22Rv1 (cell line): ENCODE data around the gene DNAJA2.

ENCODE experiments used
- ZFX ChIP-seq: fragments of 450-650 bp; IDR thresholded peaks from 2 replicates; pipeline ENCODE4 v1.6.1; 2017; ENCODE audit warnings: antibody characterized with exemption, borderline replicate concordance
- TF ChIP-seq, protein P1 (sequence below): fragments of 450-650 bp; IDR thresholded peaks from 2 replicates; pipeline ENCODE4 v1.5.1; 2017; ENCODE audit warnings: mild to moderate bottlenecking

DNA sequence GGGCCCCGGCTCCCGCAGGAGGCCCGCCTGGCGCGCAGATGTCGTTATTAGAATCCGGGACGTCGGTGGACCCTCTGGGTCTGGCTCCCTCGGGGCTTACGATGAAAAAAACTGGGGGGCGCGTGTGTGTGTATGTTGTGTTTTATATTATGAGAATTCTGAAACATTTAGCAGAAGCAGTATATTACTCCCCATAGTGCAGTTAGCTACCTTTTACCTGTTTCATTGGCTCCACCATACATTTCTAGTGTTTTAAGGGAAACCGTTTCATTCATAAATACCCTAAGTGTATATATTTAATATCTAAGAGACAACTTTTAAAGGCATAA lies 486 bp upstream of the DNAJA2 start:
- TF ChIP-seq, protein P1, sequence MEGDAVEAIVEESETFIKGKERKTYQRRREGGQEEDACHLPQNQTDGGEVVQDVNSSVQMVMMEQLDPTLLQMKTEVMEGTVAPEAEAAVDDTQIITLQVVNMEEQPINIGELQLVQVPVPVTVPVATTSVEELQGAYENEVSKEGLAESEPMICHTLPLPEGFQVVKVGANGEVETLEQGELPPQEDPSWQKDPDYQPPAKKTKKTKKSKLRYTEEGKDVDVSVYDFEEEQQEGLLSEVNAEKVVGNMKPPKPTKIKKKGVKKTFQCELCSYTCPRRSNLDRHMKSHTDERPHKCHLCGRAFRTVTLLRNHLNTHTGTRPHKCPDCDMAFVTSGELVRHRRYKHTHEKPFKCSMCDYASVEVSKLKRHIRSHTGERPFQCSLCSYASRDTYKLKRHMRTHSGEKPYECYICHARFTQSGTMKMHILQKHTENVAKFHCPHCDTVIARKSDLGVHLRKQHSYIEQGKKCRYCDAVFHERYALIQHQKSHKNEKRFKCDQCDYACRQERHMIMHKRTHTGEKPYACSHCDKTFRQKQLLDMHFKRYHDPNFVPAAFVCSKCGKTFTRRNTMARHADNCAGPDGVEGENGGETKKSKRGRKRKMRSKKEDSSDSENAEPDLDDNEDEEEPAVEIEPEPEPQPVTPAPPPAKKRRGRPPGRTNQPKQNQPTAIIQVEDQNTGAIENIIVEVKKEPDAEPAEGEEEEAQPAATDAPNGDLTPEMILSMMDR = no peak
- TF ChIP-seq ZFX = no peak
